22Rv1 (cell line): ENCODE results near the gene SLC6A5.

ENCODE experiments used
- H3K27ac ChIP-seq: fragments of 450-650 bp; 2 replicates; pipeline ENCODE4 v1.5.1; 2017
- CTCF ChIP-seq: fragments of 450-650 bp; IDR thresholded peaks from 2 replicates; pipeline ENCODE4 v1.5.1; 2017; ENCODE audit warnings: mild to moderate bottlenecking
- ZFX ChIP-seq: fragments of 450-650 bp; IDR thresholded peaks from 2 replicates; pipeline ENCODE4 v1.6.1; 2017; ENCODE audit warnings: antibody characterized with exemption, borderline replicate concordance

Gene SLC6A5

GRCh38 chr11:20611892-20612291 is 12.5 kb downstream of the SLC6A5 start:
- TF ChIP-seq CTCF, result no peak
- TF ChIP-seq ZFX, result no peak
- H3K27ac ChIP-seq, result no peak overlapping the region

- TF ChIP-seq CTCF, result no peak
- no peak for TF ChIP-seq ZFX
- no peak overlapping the region for H3K27ac ChIP-seq
These were observed 13.0 kb downstream of the SLC6A5 start for GRCh38 chr11:20612416-20612815.

- TF ChIP-seq CTCF (no peak), ZFX (no peak)
- H3K27ac ChIP-seq, result no peak overlapping the region
These were observed 17.5 kb downstream of the SLC6A5 start for GRCh38 chr11:20616920-20617319.

GRCh38 chr11:20617346-20618005 is 18.1 kb downstream of the SLC6A5 start:
- no peak overlapping the region for H3K27ac ChIP-seq

GRCh38 chr11:20618083-20618482 is 18.7 kb downstream of the SLC6A5 start:
- no peak overlapping the region for H3K27ac ChIP-seq
- TF ChIP-seq ZFX (no peak), CTCF (no peak)

More at GRCh38 chr11:20617346-20618005, 18.1 kb downstream of the SLC6A5 start:
- no peak for TF ChIP-seq CTCF
- no peak for TF ChIP-seq ZFX

GRCh38 chr11:20620988-20621387 is 21.6 kb downstream of the SLC6A5 start:
- TF ChIP-seq ZFX, result no peak
- no peak for TF ChIP-seq CTCF
- H3K27ac ChIP-seq, result no peak overlapping the region

GRCh38 chr11:20621679-20622078 is 22.3 kb downstream of the SLC6A5 start:
- TF ChIP-seq ZFX (no peak), CTCF (no peak)
- no peak overlapping the region for H3K27ac ChIP-seq
